K562 (cell line): Measurements from ENCODE around the gene SKIDA1. TPM values are rescaled to one million over a fixed set of nuclear protein-coding genes. Genes with fewer than 3 reads are reported as not detected.

ENCODE experiments used
- ATAC-seq: fragments of 200-7000 bp; cut with Tn5 transposase; 3 replicates; pipeline ENCODE4 v1.9.1; 2020; ENCODE audit warnings: moderate library complexity
- BruUV-seq: library from RNA; stranded (reverse); fragments of 400-500 nt; replicated peaks from 2 replicates; lab custom pipeline; 2021; lab: Mats Ljungman, UMichigan
- CTCF ChIA-PET: fragments of 300-600 bp; formaldehyde crosslinking; extraction: SDS; loops from one replicate; lab custom pipeline; 2021; ENCODE audit warnings: low intra/inter-chr PET ratio; lab: Yijun Ruan, JAX
- POLR2A ChIA-PET: fragments of 300-600, 350-650 bp; sonication (Branson Sonifier 250); formaldehyde crosslinking; extraction: SDS; loops from one replicate; lab custom pipeline; 2021; ENCODE audit warnings: antibody characterized with exemption, inconsistent platforms; lab: Yijun Ruan, JAX
- DNase-seq, 4 experiments: peaks; one replicate each; pipeline versions ENCODE4 v3.0.0 to v3.0.0-alpha.2; 2011 to 2018; ENCODE audit warnings: low spot score in 3 of 4, mixed read lengths in 3 of 4; ENCODE audit errors: extremely low read depth in 1 of 4
- FAIRE-seq: peaks from 2 replicates; lab custom pipeline; 2011; peaks lifted over from hg19 to GRCh38; lab: Jason Lieb, UNC
- H2AFZ ChIP-seq: 2 replicates; pipeline ENCODE4 v1.6.0; 2011; ENCODE audit warnings: low read depth, low read length, control low read depth, inconsistent platforms
- H3K27ac ChIP-seq: fragments of 200-600 bp; 3 replicates; pipeline ENCODE4 v1.8.0; 2011; ENCODE audit warnings: low read depth, mild to moderate bottlenecking, control low read depth, inconsistent platforms, low read length, moderate library complexity, mixed read lengths; ENCODE audit errors: extremely low read depth
- H3K27me3 ChIP-seq, 2 experiments: fragments of 300-600 bp in 1 of 2; 2 replicates in 1 of 2; 3 replicates in 1 of 2; pipeline versions ENCODE4 v1.6.0 to v1.8.0; 2011; ENCODE audit warnings: inconsistent platforms in 2 of 2, low read length in 2 of 2, mild to moderate bottlenecking in 1 of 2, mixed read lengths in 1 of 2, moderate library complexity in 1 of 2; ENCODE audit not compliant: control insufficient read depth in 2 of 2, insufficient read depth in 2 of 2
- H3K36me3 ChIP-seq: fragments of 300-600 bp; 3 replicates; pipeline ENCODE4 v1.8.0; 2011; ENCODE audit warnings: mild to moderate bottlenecking, low read length, inconsistent platforms; ENCODE audit not compliant: control insufficient read depth, insufficient read depth
- H3K4me1 ChIP-seq, 2 experiments: fragments of 200-600 bp in 1 of 2; replicated peaks in 1 of 2; 2 replicates in 1 of 2; 3 replicates in 1 of 2; pipeline versions ENCODE4 v1.5.1 to v1.8.0; 2011; ENCODE audit warnings: inconsistent platforms in 2 of 2, low read length in 2 of 2, mild to moderate bottlenecking in 1 of 2, mixed read lengths in 1 of 2, moderate library complexity in 1 of 2; ENCODE audit not compliant: control insufficient read depth in 2 of 2, insufficient read depth in 2 of 2
- H3K4me2 ChIP-seq: 2 replicates; pipeline ENCODE4 v1.6.1; 2011; ENCODE audit warnings: low read length, control low read depth, inconsistent platforms, mixed read lengths; ENCODE audit not compliant: insufficient read depth
- H3K4me3 ChIP-seq: fragments of 200-600 bp; sonication (generic), shearing (Covaris generic); 2 replicates; pipeline ENCODE4 v1.5.1; 2016; ENCODE audit warnings: control low read depth, inconsistent platforms
- H3K79me2 ChIP-seq: fragments of 200-600 bp; 3 replicates; pipeline ENCODE4 v1.8.0; 2011; ENCODE audit warnings: low read length, inconsistent platforms; ENCODE audit not compliant: control insufficient read depth, insufficient read depth
- H3K9ac ChIP-seq, 2 experiments: 2 replicates each; pipeline versions ENCODE4 v1.6.0 to v1.6.1; 2011; ENCODE audit warnings: low read depth in 2 of 2, low read length in 2 of 2, control low read depth in 1 of 2, inconsistent platforms in 1 of 2, mild to moderate bottlenecking in 1 of 2, mixed read lengths in 1 of 2; ENCODE audit not compliant: insufficient read depth in 1 of 2
- H3K9me1 ChIP-seq: one replicate; pipeline ENCODE4 v1.6.0; 2011; ENCODE audit warnings: inconsistent platforms, mild to moderate bottlenecking, low read length, moderate library complexity; ENCODE audit not compliant: control insufficient read depth, insufficient read depth
- H3K9me3 ChIP-seq: replicated peaks from 2 replicates; pipeline ENCODE4 v1.5.1; 2011; ENCODE audit warnings: low read depth, low read length, inconsistent platforms; ENCODE audit not compliant: control insufficient read depth, insufficient read depth
- H4K20me1 ChIP-seq: replicated peaks from 2 replicates; pipeline ENCODE4 v1.6.1; 2011; ENCODE audit warnings: low read length, inconsistent platforms, mixed read lengths; ENCODE audit not compliant: control insufficient read depth, insufficient read depth
- DDX20 ChIP-seq: fragments of 450-650 bp; IDR thresholded peaks from 2 replicates; pipeline ENCODE4 v1.6.1; 2016; ENCODE audit warnings: missing genetic modification characterization, low read depth, mild to moderate bottlenecking, missing compliant biosample characterization, moderate library complexity
- ELF4 ChIP-seq: fragments of 450-650 bp; formaldehyde crosslinking; IDR thresholded peaks from 2 replicates; pipeline ENCODE4 v1.4.0; 2022; ENCODE audit warnings: missing genetic modification characterization
- HLTF ChIP-seq: fragments of 450-650 bp; IDR thresholded peaks from 2 replicates; pipeline ENCODE4 v1.6.1; 2016
- IRF1 ChIP-seq: sonication (generic); formaldehyde crosslinking; IDR thresholded peaks from 2 replicates; pipeline ENCODE4 v1.8.0; 2022; ENCODE audit warnings: missing genetic modification reagents, mild to moderate bottlenecking, borderline replicate concordance
- KDM2B ChIP-seq: fragments of 250-450 bp; sonication (Bioruptor Pico); IDR thresholded peaks from 2 replicates; pipeline ENCODE4 v1.8.0; 2021; ENCODE audit warnings: mild to moderate bottlenecking, moderate library complexity
- NR1H2 ChIP-seq: sonication (generic); formaldehyde crosslinking; IDR thresholded peaks from 2 replicates; pipeline ENCODE4 v1.4.0; 2020; ENCODE audit warnings: mild to moderate bottlenecking, missing genetic modification reagents
- RBFOX2 ChIP-seq: fragments of 200-400 bp; formaldehyde crosslinking; IDR thresholded peaks from 2 replicates; pipeline ENCODE4 v1.6.1; 2017; ENCODE audit warnings: low read depth, mild to moderate bottlenecking, low read length, moderate library complexity
- RBM39 ChIP-seq: fragments of 200-400 bp; formaldehyde crosslinking; optimal IDR thresholded peaks from 2 replicates; pipeline ENCODE3; 2018; ENCODE audit warnings: low read depth, low read length
- WGBS: fragments of 100-300 bp; shearing (Covaris generic); methylation state at CpG from one replicate; pipeline ENCODE4 v1.1.6; 2016; ENCODE audit warnings: low coverage, mixed read lengths; ENCODE audit not compliant: insufficient coverage; ENCODE audit errors: missing lambda C conversion rate; 5-methylcytosine and 5-hydroxymethylcytosine counted together
- in situ Hi-C: fragments of 300-500 bp; cut with MboI; formaldehyde crosslinking; loops from 4 replicates; pipeline ENCODE4 v1.15.0; 2018; ENCODE audit warnings: inconsistent platforms, mixed read lengths
- intact Hi-C: fragments of 100-400 bp; cut with micrococcal nuclease; formaldehyde crosslinking; loops from 2 replicates; pipeline ENCODE4 v1.14.2; 2022
- polyA plus RNA-seq, 8 experiments: library from polyadenylated mRNA; depleted of rRNA in 4 of 8; stranded (reverse) in 5 of 8; unstranded in 3 of 8; fragments of >200 nt; fragmentation: Nextera tagmentation in 2 of 8; fragmentation: Illumina TruSeq in 1 of 8; extraction: Ambion mirVana in 2 of 8; extraction: Trizol in 1 of 8; gene quantifications; 2 replicates each; pipeline versions ENCODE4 v1.2.1 to v1.2.3, GENCODE V29; 2011 to 2014; ENCODE audit warnings: inconsistent platforms in 1 of 8, missing spikeins in 1 of 8
- total RNA-seq, 7 experiments: library from RNA; depleted of rRNA in 6 of 7; stranded (reverse); fragments of >200 nt in 6 of 7; fragmentation: Illumina TruSeq in 2 of 7; extraction: Trizol in 2 of 7; gene quantifications; 2 replicates each; pipeline versions ENCODE4 v1.2.1 to v1.2.3, GENCODE V29; 2011 to 2021; ENCODE audit warnings: low replicate concordance in 1 of 7

Gene SKIDA1
- total and polyA plus RNA-seq, 9 of the 15 experiments (the other 6 are each of a cell fraction or from before 2014, with no cell fraction given), result 0.05 to 1.1 (median 0.42) TPM

DNA sequence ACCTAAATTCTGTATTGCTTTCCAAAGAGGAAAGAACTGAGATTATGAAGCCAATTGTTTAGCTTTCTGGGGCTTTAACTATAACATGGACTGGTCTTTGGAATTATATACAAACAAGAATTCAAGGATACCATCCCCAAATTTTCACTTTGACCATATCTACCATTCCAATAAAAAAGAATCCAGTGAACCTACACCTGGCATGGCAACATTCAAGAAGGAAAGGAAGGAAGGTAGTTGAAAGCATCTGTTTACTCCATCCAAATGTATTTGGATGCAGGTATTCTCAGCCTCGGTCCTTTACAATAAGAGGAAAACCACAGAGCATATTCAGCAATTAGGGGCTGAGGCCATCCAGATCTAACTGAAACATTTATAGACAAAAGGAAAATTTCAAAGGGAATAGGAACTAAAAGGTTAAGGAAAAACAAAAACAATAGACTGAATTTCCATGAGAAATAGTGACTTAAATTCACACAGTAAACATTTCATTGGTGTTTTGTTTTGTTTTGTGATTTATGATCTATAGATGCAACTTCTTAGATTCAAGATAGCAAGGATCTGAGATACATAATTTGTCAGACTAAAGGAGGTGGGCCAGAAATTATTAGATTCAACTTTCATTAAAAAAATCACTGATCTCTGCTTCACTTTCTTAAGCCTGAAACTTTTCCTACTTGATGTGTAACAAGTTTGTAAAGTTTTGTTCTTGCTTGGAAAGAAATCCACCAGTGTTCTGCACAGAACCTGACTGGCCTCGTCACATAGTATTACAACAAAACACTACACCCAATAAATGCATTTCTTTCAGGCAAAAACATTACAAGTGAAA is 12.7 kb downstream of the SKIDA1 start:
- peak overlapping the region; percentile 48; the same call in 1 of the 2 replicates for H2AFZ ChIP-seq
- H3K79me2 ChIP-seq, result no peaks in the 10 kb centered on the region
- ChIA-PET CTCF (no interaction called here), POLR2A (interaction anchor here (1.4 to 1.6 kb wide), 2 partner anchors 13 to 16 kb away, joined by 4 to 6 read pairs; partner anchors contain the start of gene SKIDA1)
- BruUV-seq, result no TSS peak
- H3K4me2 ChIP-seq, result no peak overlapping the region
- no peaks in the 10 kb centered on the region for H3K9me1 ChIP-seq
- no peak overlapping the region for H3K27ac ChIP-seq
- WGBS, result 63% methylated on average over 2 of the region's 2 CpGs
- no peak overlapping the region for H3K4me3 ChIP-seq
- no peaks in the 10 kb centered on the region for H4K20me1 ChIP-seq
- no peak for ATAC-seq
- H3K9me3 ChIP-seq, result no peaks in the 10 kb centered on the region
- TF ChIP-seq NR1H2 (CRISPR knock-in tag) (no peak), RBM39 (no peak), KDM2B (CRISPR knock-in tag) (no peak), DDX20 (no peak), RBFOX2 (no peak), HLTF (no peak), IRF1 (CRISPR knock-in tag) (no peak), ELF4 (CRISPR knock-in tag) (no peak)
- TF ChIP-seq, all 486 proteins: peak for 0
- DNase-seq (no peak), FAIRE-seq (no peak)
- H3K27me3 ChIP-seq, result no peaks in the 10 kb centered on the region
- no peak overlapping the region for H3K9ac ChIP-seq
- peaks cover 9 to 14% of the 10 kb centered on the region in 2 experiments; a peak in 3 of 5 replicates for H3K4me1 ChIP-seq
- in situ Hi-C loops (no loop called here), intact Hi-C loops (no loop called here)
- no peaks in the 10 kb centered on the region for H3K36me3 ChIP-seq
